ENCODE data around the gene GSTT4.
A peak's percentile ranks its signal among the peaks of the same experiment; 100 is the strongest.
"Not testable (repeated sequence)": the region's sequence is repeated elsewhere in the genome, so short reads cannot be mapped to it uniquely, and the experiment has no call there.

GSTT4 gene

GRCh38 chr22:23970816-23971486 is 34.3 kb downstream of the GSTT4 start:
- H3K79me2 ChIP-seq (ENCODE audit: control insufficient read depth, low read length): peaks cover 31% of the 10 kb centered on the region
- H3K4me1 ChIP-seq (ENCODE audit: control insufficient read depth, low read length): peaks cover 11% of the 10 kb centered on the region
- no peak overlapping the region for H3K27ac ChIP-seq (ENCODE audit: low read depth, low read length)
- H3K4me3 ChIP-seq (ENCODE audit: low read length): no peak overlapping the region
- peaks cover 3% of the 10 kb centered on the region; the same call in 1 of the 2 replicates for H3F3A ChIP-seq (ENCODE audit: control insufficient read depth, insufficient read depth)
- H3K9me3 ChIP-seq (ENCODE audit: control insufficient read depth, insufficient read depth, low read length): no peaks in the 10 kb centered on the region
- H3K36me3 ChIP-seq (ENCODE audit: control insufficient read depth, low read length): peaks cover 31% of the 10 kb centered on the region
- H3K4me2 ChIP-seq (ENCODE audit: low read length): peak overlapping the region; percentile 11; the same call in 1 of the 2 replicates
- H4K20me1 ChIP-seq (ENCODE audit: control insufficient read depth, insufficient read depth, low read depth, low read length): peaks cover 4% of the 10 kb centered on the region; the same call in 1 of the 2 replicates
- no peaks in the 10 kb centered on the region for H3K27me3 ChIP-seq (ENCODE audit: control insufficient read depth, low read length)
- no peaks in the 10 kb centered on the region for H3K9me2 ChIP-seq (replicated peaks; ENCODE audit: control insufficient read depth, low read length)
- no peak for TF ChIP-seq CTCF (IDR thresholded peaks at IDR 0.05; ENCODE audit: low read depth, low read length, poor library complexity, severe bottlenecking)
- TF ChIP-seq EZH2phosphoT487 (IDR thresholded peaks at IDR 0.05; ENCODE audit: borderline replicate concordance, low read length): no peak

- no peak overlapping the region for H3K4me3 ChIP-seq (ENCODE audit: low read length)
- no peaks in the 10 kb centered on the region for H3K27me3 ChIP-seq (ENCODE audit: control insufficient read depth, low read length)
- H3K4me1 ChIP-seq (ENCODE audit: control insufficient read depth, low read length): peaks cover 11% of the 10 kb centered on the region
- peaks cover 3% of the 10 kb centered on the region; the same call in 1 of the 2 replicates for H3F3A ChIP-seq (ENCODE audit: control insufficient read depth, insufficient read depth)
- H3K9me2 ChIP-seq (replicated peaks; ENCODE audit: control insufficient read depth, low read length): no peaks in the 10 kb centered on the region
- no peak overlapping the region for H3K27ac ChIP-seq (ENCODE audit: low read depth, low read length)
- peaks cover 4% of the 10 kb centered on the region; the same call in 1 of the 2 replicates for H4K20me1 ChIP-seq (ENCODE audit: control insufficient read depth, insufficient read depth, low read depth, low read length)
- peaks cover 31% of the 10 kb centered on the region for H3K36me3 ChIP-seq (ENCODE audit: control insufficient read depth, low read length)
- H3K4me2 ChIP-seq (ENCODE audit: low read length): peak overlapping the region; percentile 1; the same call in 1 of the 2 replicates
- no peaks in the 10 kb centered on the region for H3K9me3 ChIP-seq (ENCODE audit: control insufficient read depth, insufficient read depth, low read length)
- peaks cover 31% of the 10 kb centered on the region for H3K79me2 ChIP-seq (ENCODE audit: control insufficient read depth, low read length)
- no peak for TF ChIP-seq EZH2phosphoT487 (IDR thresholded peaks at IDR 0.05; ENCODE audit: borderline replicate concordance, low read length)
- no peak for TF ChIP-seq CTCF (IDR thresholded peaks at IDR 0.05; ENCODE audit: low read depth, low read length, poor library complexity, severe bottlenecking)
Observed at GRCh38 chr22:23970201-23970641, 35.0 kb downstream of the GSTT4 start.

GRCh38 chr22:23969071-23969470 is 36.2 kb downstream of the GSTT4 start:
- H3K27ac ChIP-seq (ENCODE audit: low read depth, low read length): no peak overlapping the region

GRCh38 chr22:23966568-23966967 is 38.7 kb downstream of the GSTT4 start, which contains the start of gene DDTL:
Gene DDTL, plus strand, starts transcription at chr22:23966888. Its CDS starts 27 bp downstream, at chr22:23966915.
- Histone ChIP-seq H3K79me2 (ENCODE audit: control insufficient read depth, low read length) (peaks cover 27% of the 10 kb centered on the region), H3K36me3 (ENCODE audit: control insufficient read depth, low read length) (peaks cover 26% of the 10 kb centered on the region)
- not testable (repeated sequence) for H3K4me3 ChIP-seq (ENCODE audit: low read length); H3K4me1 ChIP-seq (ENCODE audit: control insufficient read depth, low read length); H3F3A ChIP-seq (ENCODE audit: control insufficient read depth, insufficient read depth); H3K4me2 ChIP-seq (ENCODE audit: low read length); H3K27me3 ChIP-seq (ENCODE audit: control insufficient read depth, low read length); H4K20me1 ChIP-seq (ENCODE audit: control insufficient read depth, insufficient read depth, low read depth, low read length); H3K9me2 ChIP-seq (replicated peaks; ENCODE audit: control insufficient read depth, low read length); H3K27ac ChIP-seq (ENCODE audit: low read depth, low read length); H3K9me3 ChIP-seq (ENCODE audit: control insufficient read depth, insufficient read depth, low read length)

More at GRCh38 chr22:23969071-23969470, 36.2 kb downstream of the GSTT4 start:
- H3K9me2 ChIP-seq (replicated peaks; ENCODE audit: control insufficient read depth, low read length): no peaks in the 10 kb centered on the region
- TF ChIP-seq CTCF (IDR thresholded peaks at IDR 0.05; ENCODE audit: low read depth, low read length, poor library complexity, severe bottlenecking) (no peak), EZH2phosphoT487 (IDR thresholded peaks at IDR 0.05; ENCODE audit: borderline replicate concordance, low read length) (no peak)
- H3K79me2 ChIP-seq (ENCODE audit: control insufficient read depth, low read length): peaks cover 31% of the 10 kb centered on the region
- H3K36me3 ChIP-seq (ENCODE audit: control insufficient read depth, low read length): peaks cover 31% of the 10 kb centered on the region
- H3K9me3 ChIP-seq (ENCODE audit: control insufficient read depth, insufficient read depth, low read length): no peaks in the 10 kb centered on the region
- H4K20me1 ChIP-seq (ENCODE audit: control insufficient read depth, insufficient read depth, low read depth, low read length): peaks cover 4% of the 10 kb centered on the region; the same call in 1 of the 2 replicates
- H3K27me3 ChIP-seq (ENCODE audit: control insufficient read depth, low read length): no peaks in the 10 kb centered on the region
- no peak overlapping the region for H3K4me3 ChIP-seq (ENCODE audit: low read length)
- H3F3A ChIP-seq (ENCODE audit: control insufficient read depth, insufficient read depth): peaks cover 3% of the 10 kb centered on the region; the same call in 1 of the 2 replicates
- peaks cover 11% of the 10 kb centered on the region for H3K4me1 ChIP-seq (ENCODE audit: control insufficient read depth, low read length)
- H3K4me2 ChIP-seq (ENCODE audit: low read length): peak overlapping the region; percentile 12; the same call in 1 of the 2 replicates

- H4K20me1 ChIP-seq (ENCODE audit: control insufficient read depth, insufficient read depth, low read depth, low read length); H3K4me2 ChIP-seq (ENCODE audit: low read length); H3K9me2 ChIP-seq (replicated peaks; ENCODE audit: control insufficient read depth, low read length); H3K4me1 ChIP-seq (ENCODE audit: control insufficient read depth, low read length); H3K27me3 ChIP-seq (ENCODE audit: control insufficient read depth, low read length); H3K9me3 ChIP-seq (ENCODE audit: control insufficient read depth, insufficient read depth, low read length); H3F3A ChIP-seq (ENCODE audit: control insufficient read depth, insufficient read depth); H3K4me3 ChIP-seq (ENCODE audit: low read length); H3K27ac ChIP-seq (ENCODE audit: low read depth, low read length): not testable (repeated sequence)
- Histone ChIP-seq H3K79me2 (ENCODE audit: control insufficient read depth, low read length) (peaks cover 22% of the 10 kb centered on the region), H3K36me3 (ENCODE audit: control insufficient read depth, low read length) (peaks cover 21% of the 10 kb centered on the region)
Observed at GRCh38 chr22:23966094-23966493, 39.2 kb downstream of the GSTT4 start.
